ENCODE measurements around the gene CYREN.

- no peak for TF ChIP-seq CTCF (IDR thresholded peaks at IDR 0.05)
- no peak for TF ChIP-seq POLR2A (IDR thresholded peaks at IDR 0.05)
Measured at GRCh38 chr7:135174941-135175340, 4.4 kb upstream of the CYREN start.
